Measurements from ENCODE around the gene ITGAE. TPM values are rescaled to one million over a fixed set of nuclear protein-coding genes. Genes with fewer than 3 reads are reported as not detected.

The ITGAE gene
- 10 to 100 TPM; 16.2 to 27.6 TPM for total RNA-seq

GRCh38 chr17:3800362-3801271 lies at the start of gene ITGAE:
ITGAE (minus strand) TSS chr17:3801188; CDS start chr17:3801144, 44 bp downstream.
- Histone ChIP-seq H3K27me3 (replicated peaks; ENCODE audit: insufficient read depth) (no peaks in the 10 kb centered on the region), H3K4me1 (replicated peaks) (no peaks in the 10 kb centered on the region), H3K27ac (no peak within 1 kb of the TSS), H3K9me3 (no peaks in the 10 kb centered on the region), H3K4me3 (no peak within 1 kb of the TSS), H3K36me3 (no peaks in the 10 kb centered on the region)
- TF ChIP-seq POLR2A (IDR thresholded peaks at IDR 0.05) (no peak), POLR2AphosphoS5 (IDR thresholded peaks at IDR 0.05) (no peak), CTCF (IDR thresholded peaks at IDR 0.05) (no peak)
- WGBS, result 83% methylated on average over 17 of the region's 17 CpGs
- DNase-seq (ENCODE audit: low spot score), result no peak
- intact Hi-C loops (cut with DNase I), result no loop called here

- 77% methylated on average over 9 of the region's 9 CpGs for WGBS
- no peaks in the 10 kb centered on the region for H3K27me3 ChIP-seq (replicated peaks; ENCODE audit: insufficient read depth)
- H3K27ac ChIP-seq, result no peak overlapping the region
- TF ChIP-seq POLR2A (IDR thresholded peaks at IDR 0.05) (no peak), CTCF (IDR thresholded peaks at IDR 0.05) (no peak)
- H3K36me3 ChIP-seq, result no peaks in the 10 kb centered on the region
- no peaks in the 10 kb centered on the region for H3K9me3 ChIP-seq
- H3K4me3 ChIP-seq, result no peak overlapping the region
- peaks cover 5% of the 10 kb centered on the region for H3K4me1 ChIP-seq (replicated peaks)
- intact Hi-C loops (cut with DNase I), result loop anchor here (5.0 kb wide), 1 partner anchor 111 kb away; no protein-coding TSS in a partner anchor
- DNase-seq (ENCODE audit: low spot score), result no peak
Observed at GRCh38 chr17:3848229-3848835, 47.3 kb upstream of the ITGAE start.

- no peaks in the 10 kb centered on the region for H3K27me3 ChIP-seq (replicated peaks; ENCODE audit: insufficient read depth)
- H3K9me3 ChIP-seq, result no peaks in the 10 kb centered on the region
- no peak overlapping the region for H3K4me3 ChIP-seq
- peaks cover 5% of the 10 kb centered on the region for H3K4me1 ChIP-seq (replicated peaks)
- no peaks in the 10 kb centered on the region for H3K36me3 ChIP-seq
- TF ChIP-seq CTCF (IDR thresholded peaks at IDR 0.05) (no peak), POLR2A (IDR thresholded peaks at IDR 0.05) (no peak), POLR2AphosphoS5 (IDR thresholded peaks at IDR 0.05) (no peak)
- no peak overlapping the region for H3K27ac ChIP-seq
- no peak for DNase-seq (ENCODE audit: low spot score)
- WGBS, result 97% methylated on average over 9 of the region's 9 CpGs
- intact Hi-C loops (cut with DNase I), result loop anchor here (5.0 kb wide), 1 partner anchor 110 kb away; no protein-coding TSS in a partner anchor
Observed at GRCh38 chr17:3847165-3847670, 46.2 kb upstream of the ITGAE start.

GRCh38 chr17:3846437-3847164 lies 45.6 kb upstream of the ITGAE start:
- no peak for TF ChIP-seq POLR2AphosphoS5 (IDR thresholded peaks at IDR 0.05)
- peaks cover 5% of the 10 kb centered on the region for H3K4me1 ChIP-seq (replicated peaks)
- no peak for DNase-seq (ENCODE audit: low spot score)
- H3K9me3 ChIP-seq, result no peaks in the 10 kb centered on the region
- no peak overlapping the region for H3K4me3 ChIP-seq
- no peak overlapping the region for H3K27ac ChIP-seq
- H3K27me3 ChIP-seq (replicated peaks; ENCODE audit: insufficient read depth), result no peaks in the 10 kb centered on the region
- intact Hi-C loops (cut with DNase I), result loop anchor here (5.0 kb wide), 1 partner anchor 109 kb away; no protein-coding TSS in a partner anchor
- H3K36me3 ChIP-seq, result no peaks in the 10 kb centered on the region
- WGBS, result 47% methylated on average over 17 of the region's 17 CpGs

Measured in prostate gland (tissue), 2 donors.